AG04450 (cell line): Measurements from ENCODE around the gene SRRT. TPM values are rescaled to one million over a fixed set of nuclear protein-coding genes. Genes with fewer than 3 reads are reported as not detected.
"Not testable (repeated sequence)": the region's sequence is repeated elsewhere in the genome, so short reads cannot be mapped to it uniquely, and the experiment has no call there.

Experiments used
- CTCF ChIA-PET: fragments of 300-600, 350-600 bp; formaldehyde crosslinking; extraction: SDS; loops from one replicate; lab custom pipeline; 2022; ENCODE audit warnings: antibody characterized with exemption, inconsistent platforms; lab: Charles Lee
- POLR2A ChIA-PET: fragments of 350-600 bp; formaldehyde crosslinking; extraction: SDS; loops from one replicate; lab custom pipeline; 2021; ENCODE audit warnings: antibody characterized with exemption, inconsistent platforms; lab: Yijun Ruan, JAX
- DNase-seq: peaks from one replicate; pipeline ENCODE4 v3.0.0-alpha.2; 2011; ENCODE audit warnings: low read depth, low spot score
- H3K27ac ChIP-seq: one replicate; pipeline ENCODE4 v1.5.1; 2012; ENCODE audit warnings: low read depth, low read length, control low read depth
- H3K27me3 ChIP-seq: one replicate; pipeline ENCODE4 v1.6.0; 2012; ENCODE audit warnings: low read length; ENCODE audit not compliant: control insufficient read depth, insufficient read depth
- H3K4me3 ChIP-seq: 2 replicates; pipeline ENCODE4 v1.5.1; 2011; ENCODE audit warnings: mild to moderate bottlenecking, low read depth, low read length, control low read depth
- H3K9me3 ChIP-seq: 2 replicates; pipeline ENCODE4 v1.5.1; 2012; ENCODE audit warnings: low read length; ENCODE audit not compliant: control insufficient read depth, insufficient read depth
- CTCF ChIP-seq: IDR thresholded peaks from 2 replicates; pipeline ENCODE4 v1.5.1; 2011; ENCODE audit warnings: low read depth, low read length, control low read depth, inconsistent platforms
- polyA plus RNA-seq: library from polyadenylated mRNA; depleted of rRNA; stranded (reverse); fragments of >200 nt; gene quantifications from 2 replicates; pipeline ENCODE4 v1.2.3, GENCODE V29; 2011

Gene SRRT
- polyA plus RNA-seq, 1 experiment, result 42.4 TPM

- H3K4me3 ChIP-seq, result no peak overlapping the region
- no peak for TF ChIP-seq CTCF
- H3K27me3 ChIP-seq, result no peaks in the 10 kb centered on the region
- H3K9me3 ChIP-seq, result no peaks in the 10 kb centered on the region; the same call in 1 of the 2 replicates
- POLR2A ChIA-PET, result no interaction called here
- CTCF ChIA-PET, result interaction anchor here (0.5 to 0.6 kb wide), 2 partner anchors 383 to 770 kb away, joined by 3 to 8 read pairs; no protein-coding TSS in a partner anchor
- DNase-seq, result no peak
- H3K27ac ChIP-seq, result no peak overlapping the region
Measured at GRCh38 chr7:100908512-100908911, 33.6 kb downstream of the SRRT start.

GRCh38 chr7:100910443-100910842 lies 35.5 kb downstream of the SRRT start:
- H3K4me3 ChIP-seq, H3K27me3 ChIP-seq, H3K9me3 ChIP-seq, DNase-seq, POLR2A ChIA-PET, H3K27ac ChIP-seq: not testable (repeated sequence)
- CTCF ChIA-PET, result interaction anchor here (0.7 kb wide), 1 partner anchor 202 kb away, joined by 6 read pairs; no protein-coding TSS in a partner anchor

GRCh38 chr7:100911484-100911883 lies 36.6 kb downstream of the SRRT start:
- no peaks in the 10 kb centered on the region for H3K27me3 ChIP-seq
- no peaks in the 10 kb centered on the region; the same call in 1 of the 2 replicates for H3K9me3 ChIP-seq
- TF ChIP-seq CTCF, result no peak
- ChIA-PET POLR2A (no interaction called here), CTCF (no interaction called here)
- no peak overlapping the region for H3K27ac ChIP-seq
- no peak overlapping the region for H3K4me3 ChIP-seq
- DNase-seq, result no peak

- H3K27me3 ChIP-seq, result peaks cover 2% of the 10 kb centered on the region
- no peak for DNase-seq
- H3K27ac ChIP-seq, result no peak overlapping the region
- no peak for TF ChIP-seq CTCF
- ChIA-PET CTCF (no interaction called here), POLR2A (no interaction called here)
- no peak overlapping the region for H3K4me3 ChIP-seq
- no peaks in the 10 kb centered on the region for H3K9me3 ChIP-seq
Measured at GRCh38 chr7:100914208-100914878, 39.4 kb downstream of the SRRT start.

GRCh38 chr7:100914879-100915447 lies 40.1 kb downstream of the SRRT start:
- ChIA-PET CTCF (no interaction called here), POLR2A (no interaction called here)
- TF ChIP-seq CTCF, result no peak
- Histone ChIP-seq H3K9me3 (no peaks in the 10 kb centered on the region), H3K4me3 (no peak overlapping the region), H3K27me3 (peaks cover 2% of the 10 kb centered on the region), H3K27ac (no peak overlapping the region)
- no peak for DNase-seq

GRCh38 chr7:100919335-100919734 lies 44.4 kb downstream of the SRRT start:
- peaks cover 12% of the 10 kb centered on the region for H3K27me3 ChIP-seq
- H3K4me3 ChIP-seq, H3K27ac ChIP-seq, DNase-seq, H3K9me3 ChIP-seq, POLR2A ChIA-PET, CTCF ChIA-PET: not testable (repeated sequence)

- CTCF ChIA-PET, DNase-seq, H3K9me3 ChIP-seq, H3K27ac ChIP-seq, H3K4me3 ChIP-seq, POLR2A ChIA-PET: not testable (repeated sequence)
- peaks cover 12% of the 10 kb centered on the region for H3K27me3 ChIP-seq
Measured at GRCh38 chr7:100919779-100920437, 45.0 kb downstream of the SRRT start.
